H9 (cell line): Measurements from ENCODE around the gene ADAM30. TPM values are rescaled to one million over a fixed set of nuclear protein-coding genes. Genes with fewer than 3 reads are reported as not detected.

Experiments
- DNase-seq: peaks from one replicate; pipeline ENCODE4 v3.0.0-alpha.2; 2017
- H2AFZ ChIP-seq: one replicate; pipeline ENCODE4 v1.6.1; 2013; ENCODE audit warnings: mild to moderate bottlenecking, low read length, control low read depth, moderate library complexity
- H2AK5ac ChIP-seq: 2 replicates; pipeline ENCODE4 v1.6.1; 2013; ENCODE audit warnings: low read length, control low read depth, mixed read lengths; ENCODE audit not compliant: insufficient read length
- H2BK120ac ChIP-seq: one replicate; pipeline ENCODE4 v1.6.1; 2013; ENCODE audit warnings: low read depth, mild to moderate bottlenecking, low read length, control low read depth, inconsistent platforms; ENCODE audit not compliant: poor library complexity, severe bottlenecking
- H2BK12ac ChIP-seq: 2 replicates; pipeline ENCODE4 v1.6.1; 2013; ENCODE audit warnings: low read length, control low read depth, mixed read lengths, low read depth; ENCODE audit not compliant: insufficient read length
- H2BK15ac ChIP-seq: 2 replicates; pipeline ENCODE4 v1.6.1; 2013; ENCODE audit warnings: low read depth, low read length, control low read depth
- H2BK20ac ChIP-seq: one replicate; pipeline ENCODE4 v1.6.1; 2013; ENCODE audit warnings: low read depth, mild to moderate bottlenecking, low read length, control low read depth, inconsistent platforms; ENCODE audit not compliant: poor library complexity, severe bottlenecking
- H2BK5ac ChIP-seq: 2 replicates; pipeline ENCODE4 v1.6.1; 2013; ENCODE audit warnings: low read length, control low read depth, mixed read lengths; ENCODE audit not compliant: insufficient read length
- H3K14ac ChIP-seq: 2 replicates; pipeline ENCODE4 v1.6.1; 2013; ENCODE audit warnings: low read length, control low read depth; ENCODE audit not compliant: insufficient read depth
- H3K18ac ChIP-seq: 2 replicates; pipeline ENCODE4 v1.6.1; 2013; ENCODE audit warnings: low read depth, mild to moderate bottlenecking, mixed read lengths, low read length, control low read depth; ENCODE audit not compliant: insufficient read length
- H3K23ac ChIP-seq: 2 replicates; pipeline ENCODE4 v1.6.1; 2013; ENCODE audit warnings: low read length, control low read depth, mixed read lengths, low read depth; ENCODE audit not compliant: insufficient read length
- H3K23me2 ChIP-seq: 2 replicates; pipeline ENCODE4 v1.6.1; 2013; ENCODE audit warnings: low read depth, mild to moderate bottlenecking, mixed read lengths, low read length, control low read depth; ENCODE audit not compliant: insufficient read length, poor library complexity, severe bottlenecking
- H3K27ac ChIP-seq: 2 replicates; pipeline ENCODE4 v1.5.1; 2013; ENCODE audit warnings: low read length, control low read depth, mixed read lengths, low read depth; ENCODE audit not compliant: insufficient read length
- H3K27me3 ChIP-seq: 2 replicates; pipeline ENCODE4 v1.6.1; 2013; ENCODE audit warnings: low read length, control low read depth, inconsistent platforms; ENCODE audit not compliant: insufficient read depth
- H3K4ac ChIP-seq: 2 replicates; pipeline ENCODE4 v1.6.1; 2013; ENCODE audit warnings: low read depth, mild to moderate bottlenecking, control low read depth, inconsistent platforms, low read length, moderate library complexity
- H3K4me1 ChIP-seq: 2 replicates; pipeline ENCODE4 v1.6.1; 2013; ENCODE audit warnings: low read length, control low read depth, inconsistent platforms; ENCODE audit not compliant: insufficient read depth
- H3K4me2 ChIP-seq: 2 replicates; pipeline ENCODE4 v1.6.1; 2013; ENCODE audit warnings: low read length, control low read depth, mixed read lengths; ENCODE audit not compliant: insufficient read length, insufficient read depth
- H3K56ac ChIP-seq: 2 replicates; pipeline ENCODE4 v1.6.1; 2013; ENCODE audit warnings: low read depth, mild to moderate bottlenecking, mixed read lengths, low read length, control low read depth; ENCODE audit not compliant: insufficient read length
- H3K79me1 ChIP-seq: 2 replicates; pipeline ENCODE4 v1.6.1; 2013; ENCODE audit warnings: low read depth, mild to moderate bottlenecking, moderate library complexity, low read length, control low read depth, inconsistent platforms; ENCODE audit not compliant: insufficient read depth, poor library complexity, severe bottlenecking
- H3K79me2 ChIP-seq: 2 replicates; pipeline ENCODE4 v1.6.1; 2013; ENCODE audit warnings: low read length, control low read depth, inconsistent platforms; ENCODE audit not compliant: insufficient read depth
- H3K9ac ChIP-seq: 2 replicates; pipeline ENCODE4 v1.6.1; 2013; ENCODE audit warnings: low read length, control low read depth, mixed read lengths; ENCODE audit not compliant: insufficient read length; ENCODE audit errors: extremely low read depth
- H3K9me3 ChIP-seq: one replicate; pipeline ENCODE4 v1.6.1; 2013; ENCODE audit warnings: low read depth, low read length, inconsistent platforms; ENCODE audit not compliant: control insufficient read depth
- H3T11ph ChIP-seq: one replicate; pipeline ENCODE4 v1.6.1; 2013; ENCODE audit warnings: mild to moderate bottlenecking, low read length, control low read depth, inconsistent platforms
- H4K20me1 ChIP-seq: one replicate; pipeline ENCODE4 v1.6.1; 2013; ENCODE audit not compliant: control insufficient read depth, insufficient read length, insufficient read depth
- H4K5ac ChIP-seq: 2 replicates; pipeline ENCODE4 v1.6.1; 2013; ENCODE audit warnings: low read depth, mild to moderate bottlenecking, mixed read lengths, low read length, control low read depth; ENCODE audit not compliant: insufficient read length
- H4K8ac ChIP-seq: replicated peaks from 2 replicates; pipeline ENCODE4 v1.6.1; 2013; ENCODE audit warnings: low read length, control low read depth, mixed read lengths, low read depth; ENCODE audit not compliant: insufficient read length
- H4K91ac ChIP-seq: 2 replicates; pipeline ENCODE4 v1.6.1; 2013; ENCODE audit warnings: low read depth, mild to moderate bottlenecking, moderate library complexity, mixed read lengths, low read length, control low read depth; ENCODE audit not compliant: insufficient read length
- H3K27ac Mint-ChIP-seq, 3 experiments: 2 replicates in 2 of 3; 3 replicates in 1 of 3; pipeline ENCODE4 v1.8.0; 2020 to 2021; ENCODE audit warnings: mixed read lengths in 3 of 3, mild to moderate bottlenecking in 1 of 3, moderate library complexity in 1 of 3
- H3K27me3 Mint-ChIP-seq: 2 replicates; pipeline ENCODE4 v1.8.0; 2021; ENCODE audit warnings: low read depth, mild to moderate bottlenecking, moderate library complexity, mixed read lengths
- H3K36me3 Mint-ChIP-seq, 3 experiments: 2 replicates in 2 of 3; 3 replicates in 1 of 3; pipeline ENCODE4 v1.8.0; 2020 to 2021; ENCODE audit warnings: low read depth in 3 of 3, mixed read lengths in 3 of 3; ENCODE audit not compliant: insufficient read depth in 1 of 3
- H3K4me1 Mint-ChIP-seq, 2 experiments: 2 replicates each; pipeline ENCODE4 v1.8.0; 2020; ENCODE audit warnings: mixed read lengths in 2 of 2
- H3K4me3 Mint-ChIP-seq, 2 experiments: 2 replicates in 1 of 2; 3 replicates in 1 of 2; pipeline ENCODE4 v1.8.0; 2020 to 2021; ENCODE audit warnings: mild to moderate bottlenecking in 2 of 2, mixed read lengths in 2 of 2, moderate library complexity in 1 of 2
- H3K9me3 Mint-ChIP-seq, 2 experiments: 2 replicates in 1 of 2; 3 replicates in 1 of 2; pipeline ENCODE4 v1.8.0; 2020; ENCODE audit warnings: mild to moderate bottlenecking in 2 of 2, mixed read lengths in 2 of 2, moderate library complexity in 1 of 2
- CTCF ChIP-seq: fragments of 200-600 bp; sonication (generic); conservative IDR thresholded peaks from 3 replicates; pipeline ENCODE4 v1.8.0; 2021; ENCODE audit warnings: antibody characterized with exemption, mild to moderate bottlenecking
- WGBS: extraction: QIAGEN DNeasy Blood & Tissue Kit; methylation state at CpG from one replicate; pipeline ENCODE4 v1.1.7; 2013; ENCODE audit warnings: missing lambda C conversion rate, low lambda C conversion rate, mixed read lengths; ENCODE audit not compliant: insufficient read length; ENCODE audit errors: extremely low coverage; 5-methylcytosine and 5-hydroxymethylcytosine counted together
- total RNA-seq: library from RNA; stranded (reverse); gene quantifications from 2 replicates; pipeline ENCODE4 v1.2.1, GENCODE V29; 2021

The ADAM30 gene
- total RNA-seq, 1 experiment from 2014 or later, result not detected

- Histone ChIP-seq H2AFZ (no peak overlapping the region), H3K27me3 (no peaks in the 10 kb centered on the region), H2BK20ac (no peak overlapping the region), H3T11ph (no peak overlapping the region), H2AK5ac (no peak overlapping the region), H3K79me1 (no peaks in the 10 kb centered on the region), H2BK12ac (no peak overlapping the region), H2BK120ac (no peak overlapping the region), H3K79me2 (no peaks in the 10 kb centered on the region), H4K91ac (no peak overlapping the region), H3K56ac (no peak overlapping the region), H3K23ac (no peak overlapping the region), H2BK15ac (no peak overlapping the region), H3K18ac (no peak overlapping the region), H3K9ac (no peak overlapping the region), H3K9me3 (no peaks in the 10 kb centered on the region), H4K8ac (no peak overlapping the region), H3K4ac (no peak overlapping the region), H3K4me2 (no peak overlapping the region), H4K5ac (no peak overlapping the region), H3K27ac (no peak overlapping the region), H3K4me1 (no peaks in the 10 kb centered on the region; the same call in 1 of the 2 replicates), H2BK5ac (no peak overlapping the region), H4K20me1 (no peaks in the 10 kb centered on the region), H3K23me2 (no peaks in the 10 kb centered on the region), H3K14ac (no peak overlapping the region)
- 0 out of 2 replicates have a peak, but pooled peaks cover under 1% of the 10 kb centered on the region for H3K27me3 Mint-ChIP-seq
- peaks cover 15 to 26% (median 19%) of the 10 kb centered on the region in 3 experiments; a peak in 6 of 7 replicates for H3K36me3 Mint-ChIP-seq
- H3K4me3 Mint-ChIP-seq, result no peak overlapping the region
- WGBS, result no CpG with 5 or more reads among the region's 2 CpGs
- no peaks in the 10 kb centered on the region for H3K9me3 Mint-ChIP-seq
- no peak for TF ChIP-seq CTCF
- no peak for DNase-seq
- no peak overlapping the region for H3K27ac Mint-ChIP-seq
- H3K4me1 Mint-ChIP-seq, result peaks cover 10 to 11% of the 10 kb centered on the region in 2 experiments
Observed at GRCh38 chr1:119911775-119912174, 15.5 kb upstream of the ADAM30 start.
